Measurements from ENCODE around the gene HEXIM1.

HEXIM1 gene

DNA sequence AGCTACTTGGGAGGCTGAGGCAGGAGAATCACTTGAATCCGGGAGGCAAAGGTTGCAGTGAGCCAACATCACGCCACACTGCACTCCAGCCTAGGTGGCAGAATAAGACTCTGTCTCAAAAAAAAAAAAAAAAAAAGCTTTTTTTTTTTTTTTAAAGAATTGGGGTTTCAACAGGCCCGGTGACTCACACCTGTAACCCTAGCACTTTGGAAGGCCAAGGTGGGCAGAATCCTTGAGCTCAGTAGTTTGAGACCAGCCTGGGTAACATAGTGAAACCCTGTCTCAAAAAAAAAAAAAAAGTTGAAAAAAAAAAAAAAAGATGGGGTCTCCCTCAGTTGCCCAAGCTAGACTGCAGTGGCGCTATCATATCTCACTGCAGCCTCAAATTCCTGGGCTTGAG, 6.8 kb downstream of the HEXIM1 start:
- TF ChIP-seq, protein P1, sequence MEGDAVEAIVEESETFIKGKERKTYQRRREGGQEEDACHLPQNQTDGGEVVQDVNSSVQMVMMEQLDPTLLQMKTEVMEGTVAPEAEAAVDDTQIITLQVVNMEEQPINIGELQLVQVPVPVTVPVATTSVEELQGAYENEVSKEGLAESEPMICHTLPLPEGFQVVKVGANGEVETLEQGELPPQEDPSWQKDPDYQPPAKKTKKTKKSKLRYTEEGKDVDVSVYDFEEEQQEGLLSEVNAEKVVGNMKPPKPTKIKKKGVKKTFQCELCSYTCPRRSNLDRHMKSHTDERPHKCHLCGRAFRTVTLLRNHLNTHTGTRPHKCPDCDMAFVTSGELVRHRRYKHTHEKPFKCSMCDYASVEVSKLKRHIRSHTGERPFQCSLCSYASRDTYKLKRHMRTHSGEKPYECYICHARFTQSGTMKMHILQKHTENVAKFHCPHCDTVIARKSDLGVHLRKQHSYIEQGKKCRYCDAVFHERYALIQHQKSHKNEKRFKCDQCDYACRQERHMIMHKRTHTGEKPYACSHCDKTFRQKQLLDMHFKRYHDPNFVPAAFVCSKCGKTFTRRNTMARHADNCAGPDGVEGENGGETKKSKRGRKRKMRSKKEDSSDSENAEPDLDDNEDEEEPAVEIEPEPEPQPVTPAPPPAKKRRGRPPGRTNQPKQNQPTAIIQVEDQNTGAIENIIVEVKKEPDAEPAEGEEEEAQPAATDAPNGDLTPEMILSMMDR (IDR thresholded peaks at IDR 0.05; ENCODE audit: insufficient read depth, low read length, poor library complexity, severe bottlenecking), result no peak
- no peak for TF ChIP-seq EZH2phosphoT487 (conservative IDR thresholded peaks at IDR 0.05; ENCODE audit: low read length)
- Histone ChIP-seq H3K9me2 (replicated peaks; ENCODE audit: insufficient read depth, low read length) (no peaks in the 10 kb centered on the region), H3K27ac (ENCODE audit: low read depth, low read length) (no peak overlapping the region), H2AFZ (ENCODE audit: low read depth, low read length, severe bottlenecking) (no peak overlapping the region), H3K27me3 (ENCODE audit: low read length) (no peaks in the 10 kb centered on the region), H3K4me3 (ENCODE audit: insufficient read depth, low read length, poor library complexity, severe bottlenecking) (no peak overlapping the region), H3K9ac (ENCODE audit: low read length) (no peak overlapping the region), H3K36me3 (ENCODE audit: low read length) (no peaks in the 10 kb centered on the region), H3F3A (ENCODE audit: insufficient read depth) (peaks cover 28% of the 10 kb centered on the region), H3K4me2 (ENCODE audit: low read depth, low read length, poor library complexity, severe bottlenecking) (no peak overlapping the region), H3K79me2 (ENCODE audit: insufficient read depth, low read length) (peaks cover 5% of the 10 kb centered on the region), H4K20me1 (ENCODE audit: low read depth, low read length) (peaks cover 10% of the 10 kb centered on the region; the same call in 1 of the 2 replicates), H3K9me3 (ENCODE audit: insufficient read depth, low read length) (no peaks in the 10 kb centered on the region)

DNA sequence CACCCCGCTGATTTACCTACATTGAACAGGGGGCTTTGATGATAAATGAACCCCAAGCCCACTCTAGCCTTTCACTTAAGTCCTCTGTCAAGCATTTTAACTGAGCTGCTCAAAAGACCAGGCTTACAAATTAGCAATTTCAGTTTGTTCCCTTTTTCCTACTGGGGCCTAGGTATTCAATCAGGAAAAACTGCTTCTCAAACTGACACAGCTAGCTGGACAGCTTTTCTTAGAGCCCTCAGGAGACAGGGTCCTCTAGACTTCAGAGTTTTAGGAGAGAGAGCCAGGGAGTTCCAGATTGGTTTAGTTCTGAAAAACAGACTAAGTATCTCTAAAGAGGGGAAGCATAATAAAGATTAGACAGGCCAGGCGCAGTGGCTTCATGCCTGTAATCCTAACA, 7.2 kb downstream of the HEXIM1 start:
- no peaks in the 10 kb centered on the region for H3K27me3 ChIP-seq (ENCODE audit: low read length)
- no peaks in the 10 kb centered on the region for H3K9me3 ChIP-seq (ENCODE audit: insufficient read depth, low read length)
- peaks cover 10% of the 10 kb centered on the region for H3K79me2 ChIP-seq (ENCODE audit: insufficient read depth, low read length)
- no peak overlapping the region for H2AFZ ChIP-seq (ENCODE audit: low read depth, low read length, severe bottlenecking)
- H3F3A ChIP-seq (ENCODE audit: insufficient read depth), result peaks cover 30% of the 10 kb centered on the region
- H3K9me2 ChIP-seq (replicated peaks; ENCODE audit: insufficient read depth, low read length), result no peaks in the 10 kb centered on the region
- no peak overlapping the region for H3K9ac ChIP-seq (ENCODE audit: low read length)
- TF ChIP-seq EZH2phosphoT487 (conservative IDR thresholded peaks at IDR 0.05; ENCODE audit: low read length), result no peak
- TF ChIP-seq, protein P1 (IDR thresholded peaks at IDR 0.05; ENCODE audit: insufficient read depth, low read length, poor library complexity, severe bottlenecking), result no peak
- H3K4me2 ChIP-seq (ENCODE audit: low read depth, low read length, poor library complexity, severe bottlenecking), result no peak overlapping the region
- H3K27ac ChIP-seq (ENCODE audit: low read depth, low read length), result no peak overlapping the region
- H3K36me3 ChIP-seq (ENCODE audit: low read length), result no peaks in the 10 kb centered on the region
- no peak overlapping the region for H3K4me3 ChIP-seq (ENCODE audit: insufficient read depth, low read length, poor library complexity, severe bottlenecking)
- H4K20me1 ChIP-seq (ENCODE audit: low read depth, low read length), result peaks cover 10% of the 10 kb centered on the region; the same call in 1 of the 2 replicates

DNA sequence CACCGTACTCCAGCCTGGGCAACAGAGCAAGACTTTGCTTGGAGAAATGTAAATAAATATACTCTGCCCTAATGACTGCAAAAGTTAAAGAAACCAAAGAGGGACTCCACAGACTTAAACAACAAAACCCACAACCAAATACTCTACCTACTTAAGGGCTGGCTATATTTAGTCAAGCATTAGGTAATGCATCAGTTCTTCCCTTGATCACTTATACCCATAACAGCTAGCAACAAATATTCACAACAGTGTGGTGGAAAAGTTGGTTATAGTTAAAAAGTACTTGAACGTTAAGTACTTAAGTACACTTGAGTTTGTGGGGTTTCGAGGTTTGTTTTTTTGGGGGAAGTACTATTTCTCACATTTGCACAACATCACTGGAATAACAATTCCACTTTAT, 8.0 kb downstream of the HEXIM1 start:
- H3K9ac ChIP-seq (ENCODE audit: low read length), result no peak overlapping the region
- H4K20me1 ChIP-seq (ENCODE audit: low read depth, low read length), result peaks cover 3% of the 10 kb centered on the region; the same call in 1 of the 2 replicates
- no peak overlapping the region for H3K4me2 ChIP-seq (ENCODE audit: low read depth, low read length, poor library complexity, severe bottlenecking)
- no peak overlapping the region for H2AFZ ChIP-seq (ENCODE audit: low read depth, low read length, severe bottlenecking)
- H3K36me3 ChIP-seq (ENCODE audit: low read length), result no peaks in the 10 kb centered on the region
- H3F3A ChIP-seq (ENCODE audit: insufficient read depth), result peaks cover 22% of the 10 kb centered on the region
- no peak overlapping the region for H3K4me3 ChIP-seq (ENCODE audit: insufficient read depth, low read length, poor library complexity, severe bottlenecking)
- H3K9me2 ChIP-seq (replicated peaks; ENCODE audit: insufficient read depth, low read length), result no peaks in the 10 kb centered on the region
- peaks cover 16% of the 10 kb centered on the region for H3K79me2 ChIP-seq (ENCODE audit: insufficient read depth, low read length)
- H3K27me3 ChIP-seq (ENCODE audit: low read length), result no peaks in the 10 kb centered on the region
- H3K9me3 ChIP-seq (ENCODE audit: insufficient read depth, low read length), result no peaks in the 10 kb centered on the region
- no peak overlapping the region for H3K27ac ChIP-seq (ENCODE audit: low read depth, low read length)
- TF ChIP-seq, protein P1 (IDR thresholded peaks at IDR 0.05; ENCODE audit: insufficient read depth, low read length, poor library complexity, severe bottlenecking), result no peak

All from SU-DHL-6 (cell line).